ENCODE data around the gene CHD9. TPM values are rescaled to one million over a fixed set of nuclear protein-coding genes. Genes with fewer than 3 reads are reported as not detected.
"Not testable (repeated sequence)": the region's sequence is repeated elsewhere in the genome, so short reads cannot be mapped to it uniquely, and the experiment has no call there.

CHD9 gene
- total RNA-seq, 1 experiment from 2014 or later = 35.5 TPM

GRCh38 chr16:53129281-53130158, 74.7 kb downstream of the CHD9 start:
- DNase-seq (ENCODE audit: low spot score) = no peak

- peak; percentile 93 for DNase-seq (ENCODE audit: low spot score)
Observed at GRCh38 chr16:53130159-53131049, 75.6 kb downstream of the CHD9 start.

- DNase-seq (ENCODE audit: low spot score) = no peak
Observed at GRCh38 chr16:53131050-53131362, 76.2 kb downstream of the CHD9 start.

GRCh38 chr16:53131363-53132071, 76.7 kb downstream of the CHD9 start:
- DNase-seq (ENCODE audit: low spot score) = peak; percentile 38

DNA sequence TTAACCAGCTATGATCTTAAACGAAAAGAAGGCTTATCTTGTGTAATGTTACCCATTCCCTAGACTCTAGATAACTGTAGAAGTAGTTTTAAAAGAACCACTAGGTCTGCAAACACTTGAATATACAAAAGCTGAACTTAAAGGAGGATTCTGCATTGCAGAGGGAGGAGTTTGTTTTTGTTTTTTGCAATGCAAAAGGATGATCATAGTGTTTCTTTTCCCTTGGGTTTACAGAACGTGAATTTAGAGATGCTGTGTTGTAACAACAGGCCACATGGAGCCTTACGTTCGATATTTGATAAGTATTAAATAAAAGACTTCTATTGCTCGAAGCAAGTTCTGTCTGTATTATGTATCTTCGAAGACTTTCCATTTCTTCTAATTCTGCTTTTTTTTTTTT, 77.6 kb downstream of the CHD9 start:
- no peak for DNase-seq (ENCODE audit: low spot score)

GRCh38 chr16:53135329-53135728, 80.5 kb downstream of the CHD9 start:
- no peak for DNase-seq (ENCODE audit: low spot score)

DNA sequence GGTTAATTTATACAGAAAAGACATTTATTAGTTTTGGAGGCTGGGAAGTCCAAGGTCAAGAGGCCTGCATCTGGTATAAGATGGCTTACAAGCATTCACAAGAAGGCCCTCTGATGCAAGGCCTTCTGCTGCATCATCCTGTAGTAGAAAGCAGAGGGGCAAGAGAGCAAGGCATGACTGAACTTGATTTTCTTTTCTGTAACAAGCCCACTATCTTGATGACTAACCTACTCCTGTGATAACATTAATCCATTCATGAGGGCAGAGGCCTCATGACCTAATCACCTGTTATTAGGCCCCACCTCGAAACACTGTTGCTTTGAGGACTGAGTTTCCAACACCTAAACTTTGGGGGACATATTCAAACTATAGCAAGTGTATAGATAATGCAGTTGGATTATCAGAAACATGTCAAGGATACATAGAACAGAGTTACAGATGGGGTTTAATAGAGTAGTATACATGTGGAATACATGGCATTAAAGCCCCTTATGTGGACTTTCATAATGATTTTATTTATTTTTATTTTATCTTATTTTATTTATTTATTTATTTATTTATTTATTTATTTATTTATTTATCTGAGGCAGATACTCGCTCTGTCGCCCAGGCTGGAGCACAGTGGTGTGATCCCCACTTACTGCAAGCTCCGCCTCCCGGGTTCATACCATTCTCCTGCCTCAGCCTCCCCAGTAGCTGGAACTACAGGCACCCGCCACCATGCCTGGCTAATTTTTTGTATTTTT, 88.2 kb downstream of the CHD9 start:
- peak; percentile 8 for DNase-seq (ENCODE audit: low spot score)

DNA sequence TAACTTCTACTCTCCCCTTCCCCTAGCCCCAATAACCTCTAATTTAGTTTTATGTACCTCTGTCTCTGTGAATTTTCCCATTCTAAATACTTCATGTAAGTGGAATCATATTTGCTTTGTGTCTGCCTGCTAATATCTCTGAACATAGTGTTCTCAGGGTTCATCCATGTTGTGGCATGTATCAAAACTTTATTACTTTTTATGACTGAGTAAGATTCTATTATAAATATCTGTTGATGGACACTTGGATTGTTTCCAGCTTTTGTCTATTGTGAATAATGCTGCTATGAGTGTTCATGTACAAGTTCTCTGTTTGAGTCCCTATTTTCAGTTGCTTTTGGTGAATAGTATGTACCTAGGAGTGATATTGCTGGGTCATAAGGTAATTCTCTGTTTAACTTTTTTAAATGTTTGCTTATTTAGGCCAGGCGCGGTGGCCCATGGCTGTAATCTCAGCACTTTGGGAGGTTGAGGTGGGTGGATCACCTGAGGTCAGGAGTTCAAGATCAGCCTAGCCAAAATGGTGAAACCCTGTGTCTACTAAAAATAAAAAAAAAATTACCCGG, 92.8 kb downstream of the CHD9 start:
- no peak for DNase-seq (ENCODE audit: low spot score)

- no peak for DNase-seq (ENCODE audit: low spot score)
Observed at GRCh38 chr16:53150769-53151168, 96.0 kb downstream of the CHD9 start.

- no peak for DNase-seq (ENCODE audit: low spot score)
Observed at GRCh38 chr16:53152329-53152728, 97.5 kb downstream of the CHD9 start.

DNA sequence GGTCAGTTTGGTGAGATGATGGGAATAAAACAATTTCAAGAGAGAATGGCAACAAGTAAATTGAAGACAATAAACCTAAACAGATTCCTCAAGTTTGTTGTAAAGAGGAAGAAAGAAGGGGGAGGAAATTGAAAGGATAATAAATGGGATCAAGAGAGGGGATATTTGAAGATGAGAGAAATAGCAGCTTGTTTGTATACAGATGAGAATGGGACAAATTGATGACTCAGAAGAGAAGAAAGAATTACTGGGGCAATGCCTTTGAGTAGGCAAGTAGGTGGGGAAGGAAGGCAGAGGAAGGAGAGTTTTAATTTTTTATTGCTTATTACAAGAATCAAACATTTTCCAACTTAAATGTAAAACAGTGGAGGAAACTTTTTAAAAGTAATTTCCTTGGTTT, 98.3 kb downstream of the CHD9 start:
- DNase-seq (ENCODE audit: low spot score) = no peak

GRCh38 chr16:53154513-53154912, 99.7 kb downstream of the CHD9 start:
- no peak for DNase-seq (ENCODE audit: low spot score)

DNA sequence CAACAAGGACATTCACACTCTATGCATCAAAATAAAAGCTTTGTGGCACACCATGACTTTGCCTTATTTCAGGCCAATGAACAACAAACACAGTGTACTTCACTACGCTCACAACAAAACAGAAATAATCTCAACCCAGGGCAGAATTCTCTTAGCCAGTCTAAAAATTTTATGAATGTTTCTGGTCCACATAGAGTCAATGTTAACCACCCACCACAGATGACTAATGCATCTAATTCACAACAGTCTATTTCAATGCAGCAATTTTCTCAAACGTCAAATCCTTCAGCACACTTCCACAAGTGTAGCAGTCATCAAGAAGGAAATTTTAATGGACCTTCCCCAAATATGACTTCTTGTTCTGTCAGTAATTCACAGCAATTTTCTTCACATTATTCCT, 101.7 kb downstream of the CHD9 start:
- no peak for DNase-seq (ENCODE audit: low spot score)

DNA sequence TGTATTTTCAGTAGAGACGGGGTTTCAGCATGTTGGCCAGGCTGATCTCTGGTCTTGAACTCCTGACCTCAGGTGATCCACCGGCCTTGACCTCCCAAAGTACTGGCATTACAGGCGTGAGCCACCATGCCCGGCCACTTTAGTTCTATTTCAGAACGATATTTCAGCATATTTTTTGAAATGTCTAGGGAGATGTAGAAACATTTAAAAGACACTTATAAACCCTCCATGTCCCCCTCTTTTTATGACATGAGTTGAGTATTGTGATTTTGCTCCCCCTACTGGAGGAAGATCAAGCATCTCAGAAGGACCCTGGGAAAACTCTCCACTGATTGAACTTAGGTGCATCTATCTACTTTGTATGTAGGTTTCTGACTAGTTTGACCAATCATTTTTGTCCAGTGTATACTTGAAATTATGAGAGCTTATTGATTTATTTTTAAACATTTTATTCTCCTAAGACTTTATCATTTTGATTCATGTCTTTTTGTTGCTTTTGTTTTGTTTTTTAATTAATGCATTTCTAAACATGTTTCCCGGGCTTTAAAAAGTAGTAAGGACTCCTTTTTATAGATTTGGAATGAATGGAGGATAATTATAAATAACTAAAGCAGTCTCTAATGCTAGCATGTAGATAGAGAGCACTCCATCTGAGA, 105.1 kb downstream of the CHD9 start:
- peak; percentile 42 for DNase-seq (ENCODE audit: low spot score)

- DNase-seq (ENCODE audit: low spot score) = no peak
Observed at GRCh38 chr16:53166099-53166498, 111.3 kb downstream of the CHD9 start.

DNA sequence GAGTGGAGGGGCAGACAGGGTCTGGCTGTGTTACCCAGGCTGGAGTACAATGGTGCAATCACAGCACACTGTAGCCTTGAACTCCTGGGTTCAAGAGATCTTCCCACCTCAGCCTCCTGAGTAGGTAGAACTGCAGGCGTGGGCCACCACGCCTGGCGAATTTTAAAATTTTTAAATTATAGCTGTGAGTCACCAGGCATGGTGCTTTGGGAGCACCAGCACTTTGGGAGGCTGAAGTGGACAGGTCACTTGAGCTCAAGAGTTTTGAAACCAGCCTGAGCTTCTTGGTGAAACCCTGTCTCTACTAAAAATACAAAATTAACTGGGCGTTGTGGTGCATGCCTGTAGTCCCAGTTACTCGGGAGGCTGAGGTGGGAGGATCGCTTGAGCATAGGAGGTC, 114.0 kb downstream of the CHD9 start:
- no peak for DNase-seq (ENCODE audit: low spot score)

- no peak for DNase-seq (ENCODE audit: low spot score)
Observed at GRCh38 chr16:53172517-53172916, 117.7 kb downstream of the CHD9 start.

- no peak for DNase-seq (ENCODE audit: low spot score)
Observed at GRCh38 chr16:53175118-53175517, 120.3 kb downstream of the CHD9 start.

GRCh38 chr16:53176434-53176833, 121.6 kb downstream of the CHD9 start:
- DNase-seq (ENCODE audit: low spot score) = no peak

DNA sequence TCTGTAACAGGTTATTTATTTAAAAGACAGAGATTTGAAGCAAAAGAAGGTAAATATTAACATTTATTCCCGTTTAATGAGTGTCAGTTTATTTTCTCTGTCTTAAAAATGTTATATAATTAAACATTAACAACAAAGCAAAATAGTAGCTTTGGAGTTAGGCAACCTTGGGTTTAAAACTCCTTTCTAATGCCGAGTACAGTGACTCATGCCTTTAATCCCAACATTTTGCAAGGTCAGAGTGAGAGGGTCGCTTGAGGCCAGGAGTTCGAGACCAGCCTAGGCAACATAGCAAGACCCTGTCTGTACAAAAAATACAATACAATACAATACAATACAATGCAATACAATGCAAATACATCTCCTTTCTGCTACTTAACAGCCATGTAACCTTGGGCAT, 128.7 kb downstream of the CHD9 start:
- DNase-seq (ENCODE audit: low spot score) = no peak

GRCh38 chr16:53185741-53186140, 130.9 kb downstream of the CHD9 start:
- not testable (repeated sequence) for DNase-seq (ENCODE audit: low spot score)

Data from A172 (cell line).